A673 (cell line): ENCODE data around the gene FAM210B. TPM values are rescaled to one million over a fixed set of nuclear protein-coding genes. Genes with fewer than 3 reads are reported as not detected.

Experiments used
- BruUV-seq: library from RNA; stranded (reverse); fragments of 400-500 nt; replicated peaks from 2 replicates; lab custom pipeline; 2021; lab: Mats Ljungman, UMichigan
- CTCF ChIA-PET: fragments of 300-600 bp; sonication (Branson Sonifier 250); formaldehyde crosslinking; loops from one replicate; lab custom pipeline; 2022; ENCODE audit warnings: antibody characterized with exemption; lab: Charles Lee
- POLR2A ChIA-PET: fragments of 300-600 bp; sonication (Branson Sonifier 250); formaldehyde crosslinking; loops from one replicate; lab custom pipeline; 2022; ENCODE audit warnings: antibody characterized with exemption; ENCODE audit not compliant: low non-redundant PET; lab: Charles Lee
- DNase-seq: peaks from one replicate; pipeline ENCODE4 v3.0.0-alpha.2; 2015; ENCODE audit warnings: low spot score
- H3K27ac ChIP-seq: fragments of 200-600 bp; sonication (generic); 2 replicates; pipeline ENCODE4 v1.5.1; 2016; ENCODE audit warnings: mixed run types, low read depth, mild to moderate bottlenecking, mixed read lengths, antibody characterized with exemption, low read length; ENCODE audit not compliant: poor library complexity, severe bottlenecking
- H3K27me3 ChIP-seq: fragments of 200-600 bp; sonication (generic); replicated peaks from 2 replicates; pipeline ENCODE4 v1.6.1; 2017; ENCODE audit warnings: mixed run types, low read depth, mild to moderate bottlenecking, mixed read lengths, antibody characterized with exemption, low read length; ENCODE audit not compliant: insufficient read depth, poor library complexity
- H3K36me3 ChIP-seq: fragments of 200-600 bp; sonication (generic); 2 replicates; pipeline ENCODE4 v1.6.1; 2016; ENCODE audit warnings: mixed run types, mild to moderate bottlenecking, mixed read lengths, antibody characterized with exemption, low read length; ENCODE audit not compliant: insufficient read depth, poor library complexity, severe bottlenecking
- H3K4me1 ChIP-seq: fragments of 200-600 bp; sonication (generic); 2 replicates; pipeline ENCODE4 v1.6.1; 2017; ENCODE audit warnings: mixed run types, mild to moderate bottlenecking, mixed read lengths, antibody characterized with exemption, low read length; ENCODE audit not compliant: insufficient read depth, poor library complexity, severe bottlenecking
- H3K4me3 ChIP-seq: fragments of 200-600 bp; sonication (generic); 2 replicates; pipeline ENCODE4 v1.5.1; 2016; ENCODE audit warnings: low read depth, mixed run types, mild to moderate bottlenecking, mixed read lengths, low read length; ENCODE audit not compliant: poor library complexity, severe bottlenecking
- H3K9me3 ChIP-seq: fragments of 200-600 bp; sonication (generic); 2 replicates; pipeline ENCODE4 v1.6.1; 2016; ENCODE audit warnings: mixed run types, low read depth, mild to moderate bottlenecking, mixed read lengths, antibody characterized with exemption, low read length; ENCODE audit not compliant: poor library complexity, severe bottlenecking
- EZH2 ChIP-seq: fragments of 200-600 bp; sonication (generic); IDR thresholded peaks from 2 replicates; pipeline ENCODE4 v1.6.1; 2017; ENCODE audit warnings: borderline replicate concordance, low read depth, mild to moderate bottlenecking, mixed read lengths, antibody characterized with exemption, low read length; ENCODE audit not compliant: poor library complexity, severe bottlenecking
- intact Hi-C: fragments of 100-400 bp; cut with micrococcal nuclease; formaldehyde crosslinking; loops from one replicate; pipeline ENCODE4 v1.10.0; 2022; ENCODE audit not compliant: unreplicated experiment
- total RNA-seq: library from RNA; stranded (reverse); gene quantifications from 2 replicates; pipeline ENCODE4 v1.2.3, GENCODE V29; 2021
- TF ChIP-seq, protein P1 (sequence below): fragments of 300-800, 200-600 bp; sonication (generic); conservative IDR thresholded peaks from 2 replicates; pipeline ENCODE4 v1.5.1; 2017; ENCODE audit warnings: low read depth, mild to moderate bottlenecking, antibody characterized with exemption, low read length, moderate library complexity, mixed read lengths

The FAM210B gene
- total RNA-seq, 1 experiment from 2014 or later = 5.5 TPM

DNA sequence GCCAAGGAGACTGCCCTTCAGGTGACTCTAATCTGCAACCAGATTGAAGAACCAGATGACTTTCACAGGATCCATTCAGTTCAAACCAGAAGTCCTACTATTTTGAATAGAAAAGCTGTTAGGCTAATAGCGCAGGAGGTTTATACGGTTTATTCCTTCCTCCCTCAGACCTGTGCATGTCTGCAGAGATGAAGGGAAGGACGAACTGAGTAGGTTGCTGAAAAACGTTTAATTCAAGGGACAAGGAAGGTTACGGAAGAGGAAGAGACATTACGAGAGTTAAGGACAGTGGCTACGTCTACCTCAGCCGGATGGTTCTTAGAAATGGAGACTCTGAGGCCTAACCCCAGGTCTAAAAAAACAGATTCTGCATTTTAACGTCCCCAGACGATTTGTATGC, 32.3 kb downstream of the FAM210B start:
- no peaks in the 10 kb centered on the region for H3K27me3 ChIP-seq
- CTCF ChIA-PET = no interaction called here
- peak overlapping the region; percentile 81 for H3K4me3 ChIP-seq
- H3K36me3 ChIP-seq = peaks cover 58% of the 10 kb centered on the region
- TSS peak; percentile 86 for BruUV-seq
- peaks cover 22% of the 10 kb centered on the region for H3K4me1 ChIP-seq
- no peak for DNase-seq
- TF ChIP-seq EZH2 = no peak
- TF ChIP-seq, protein P1, sequence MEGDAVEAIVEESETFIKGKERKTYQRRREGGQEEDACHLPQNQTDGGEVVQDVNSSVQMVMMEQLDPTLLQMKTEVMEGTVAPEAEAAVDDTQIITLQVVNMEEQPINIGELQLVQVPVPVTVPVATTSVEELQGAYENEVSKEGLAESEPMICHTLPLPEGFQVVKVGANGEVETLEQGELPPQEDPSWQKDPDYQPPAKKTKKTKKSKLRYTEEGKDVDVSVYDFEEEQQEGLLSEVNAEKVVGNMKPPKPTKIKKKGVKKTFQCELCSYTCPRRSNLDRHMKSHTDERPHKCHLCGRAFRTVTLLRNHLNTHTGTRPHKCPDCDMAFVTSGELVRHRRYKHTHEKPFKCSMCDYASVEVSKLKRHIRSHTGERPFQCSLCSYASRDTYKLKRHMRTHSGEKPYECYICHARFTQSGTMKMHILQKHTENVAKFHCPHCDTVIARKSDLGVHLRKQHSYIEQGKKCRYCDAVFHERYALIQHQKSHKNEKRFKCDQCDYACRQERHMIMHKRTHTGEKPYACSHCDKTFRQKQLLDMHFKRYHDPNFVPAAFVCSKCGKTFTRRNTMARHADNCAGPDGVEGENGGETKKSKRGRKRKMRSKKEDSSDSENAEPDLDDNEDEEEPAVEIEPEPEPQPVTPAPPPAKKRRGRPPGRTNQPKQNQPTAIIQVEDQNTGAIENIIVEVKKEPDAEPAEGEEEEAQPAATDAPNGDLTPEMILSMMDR = no peak
- H3K27ac ChIP-seq = peak overlapping the region; percentile 88
- POLR2A ChIA-PET = interaction anchor here (0.5 to 0.7 kb wide), 2 partner anchors 114 to 1648 kb away, joined by 3 read pairs; no protein-coding TSS in a partner anchor
- H3K9me3 ChIP-seq = no peaks in the 10 kb centered on the region
- intact Hi-C loops = loop anchor here (5.0 kb wide), 1 partner anchor 76 kb away; the partner anchor contains the start of gene RTF2

DNA sequence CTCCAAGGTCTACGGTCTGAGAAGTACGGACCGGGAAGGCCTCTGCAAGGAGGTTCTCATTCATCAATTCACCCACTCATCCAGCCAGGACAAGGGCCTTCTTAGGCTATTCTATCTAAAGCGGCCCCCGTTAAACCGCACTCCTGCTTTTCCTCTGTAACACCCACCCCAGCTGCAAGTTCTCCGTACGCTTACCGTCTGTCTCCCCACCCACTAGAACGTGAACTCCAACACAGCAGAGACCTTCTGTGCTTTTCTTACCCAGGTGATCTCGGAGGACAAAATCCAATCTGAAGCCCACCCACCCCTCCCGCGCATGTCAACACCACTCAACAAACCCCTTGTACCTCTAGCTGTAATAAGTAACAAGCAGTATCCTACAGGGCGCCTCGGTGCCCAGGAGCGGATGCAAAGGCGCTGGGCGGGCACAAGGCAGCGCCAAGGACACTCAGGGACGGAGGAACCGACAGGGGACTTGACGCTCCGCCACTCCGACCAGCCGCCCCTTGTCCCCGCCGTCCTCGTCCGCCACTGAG, 32.9 kb downstream of the FAM210B start:
- intact Hi-C loops = loop anchor here (5.0 kb wide), 1 partner anchor 76 kb away; the partner anchor contains the start of gene RTF2
- Histone ChIP-seq H3K4me3 (peak overlapping the region; percentile 81), H3K9me3 (no peaks in the 10 kb centered on the region), H3K4me1 (peaks cover 22% of the 10 kb centered on the region), H3K27ac (peak overlapping the region; percentile 88), H3K27me3 (no peaks in the 10 kb centered on the region), H3K36me3 (peaks cover 58% of the 10 kb centered on the region)
- POLR2A ChIA-PET = interaction anchor here (0.7 kb wide), 1 partner anchor 113 kb away, joined by 3 read pairs; no protein-coding TSS in a partner anchor
- no TSS peak for BruUV-seq
- CTCF ChIA-PET = no interaction called here
- peak; percentile 10 for DNase-seq
- TF ChIP-seq, protein P1 = no peak
- TF ChIP-seq EZH2 = no peak

DNA sequence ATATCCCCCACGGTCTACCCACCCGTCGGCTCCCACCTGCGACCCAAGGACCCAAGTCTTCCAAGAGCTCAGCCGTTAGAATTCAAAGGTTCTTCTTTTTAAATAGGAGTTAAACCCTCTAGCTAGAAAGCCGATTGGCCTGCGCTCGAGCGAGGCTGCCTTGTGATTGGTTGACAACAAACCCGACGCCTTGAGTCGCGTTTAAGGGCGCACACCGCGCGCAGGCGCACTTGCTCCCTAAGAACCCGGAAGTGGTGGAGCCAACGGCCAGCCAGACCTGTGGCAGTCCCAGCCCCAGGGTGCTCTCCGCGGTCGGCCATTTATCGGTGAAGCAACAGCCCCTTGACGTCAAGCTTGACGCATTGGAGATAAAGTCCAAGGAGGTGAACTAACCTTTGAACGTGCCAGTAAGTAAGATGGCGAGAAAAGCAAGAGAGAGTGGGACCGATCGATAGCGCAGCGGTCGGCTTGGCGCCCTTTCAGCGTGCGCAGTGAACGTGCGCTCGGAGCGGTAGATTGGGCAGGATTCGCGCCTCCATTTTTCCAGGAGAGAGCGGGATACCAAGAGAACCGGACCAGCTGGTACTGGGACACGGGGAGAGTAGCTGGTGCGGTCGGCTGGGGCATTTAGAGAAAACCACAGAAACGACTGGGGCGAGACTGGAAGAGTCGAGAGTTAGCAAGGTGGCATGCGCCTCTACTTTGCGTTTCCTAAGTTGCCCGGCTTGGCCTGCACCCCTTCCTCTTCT, 33.5 kb downstream of the FAM210B start, which contains the start of the genes AURKA and CSTF1:
TSS of gene AURKA (minus strand) at position 84 of the 749 bp plus-strand sequence. CDS start 4,018 bp downstream, outside the sequence.
TSS of gene CSTF1 (plus strand) at position 514 of the 749 bp plus-strand sequence. CDS start 2,908 bp downstream, outside the sequence.
- BruUV-seq = TSS peak; percentile 59

More for the DNA sequence above, 33.5 kb downstream of the FAM210B start, which contains the start of the genes AURKA and CSTF1:
- Histone ChIP-seq H3K9me3 (no peaks in the 10 kb centered on the region), H3K4me3 (peak within 1 kb of the TSS; percentile 81), H3K27me3 (no peaks in the 10 kb centered on the region), H3K4me1 (peaks cover 22% of the 10 kb centered on the region), H3K27ac (peak within 1 kb of the TSS; percentile 88), H3K36me3 (peaks cover 58% of the 10 kb centered on the region)
- no peak for TF ChIP-seq EZH2
- TF ChIP-seq, protein P1 = no peak
- intact Hi-C loops = loop anchor here (5.0 kb wide), 1 partner anchor 75 kb away; the partner anchor contains the start of gene RTF2
- ChIA-PET POLR2A (interaction anchor here (0.7 kb wide), 1 partner anchor 1220 kb away, joined by 4 read pairs; no protein-coding TSS in a partner anchor), CTCF (interaction anchor here (0.6 kb wide), 1 partner anchor 34 kb away, joined by 5 read pairs; no protein-coding TSS in a partner anchor)
- DNase-seq = peak; percentile 99
